Astrocyte (in vitro differentiated cells and primary cell): ENCODE results near the gene DYNC1I1. TPM values are rescaled to one million over a fixed set of nuclear protein-coding genes. Genes with fewer than 3 reads are reported as not detected.

ENCODE experiments used
- DNase-seq: peaks from one replicate; pipeline ENCODE4 v3.0.0-alpha.2; 2010; ENCODE audit warnings: low read depth
- FAIRE-seq: peaks from 2 replicates; lab custom pipeline; 2011; peaks lifted over from hg19 to GRCh38; lab: Jason Lieb, UNC
- H2AFZ ChIP-seq: 2 replicates; pipeline ENCODE4 v1.6.0; 2012; ENCODE audit warnings: low read depth, low read length, inconsistent platforms
- H3K27ac ChIP-seq: 2 replicates; pipeline ENCODE4 v1.5.1; 2011; ENCODE audit warnings: low read depth, low read length, inconsistent platforms
- H3K27me3 ChIP-seq: 2 replicates; pipeline ENCODE4 v1.6.0; 2011; ENCODE audit warnings: low read length, inconsistent platforms; ENCODE audit not compliant: insufficient read depth
- H3K36me3 ChIP-seq: 2 replicates; pipeline ENCODE4 v1.5.1; 2011; ENCODE audit warnings: low read length, inconsistent platforms; ENCODE audit not compliant: insufficient read depth
- H3K4me1 ChIP-seq: 2 replicates; pipeline ENCODE4 v1.5.1; 2011; ENCODE audit warnings: low read length, inconsistent platforms; ENCODE audit not compliant: insufficient read depth
- H3K4me2 ChIP-seq: 2 replicates; pipeline ENCODE4 v1.6.0; 2012; ENCODE audit warnings: low read length, inconsistent platforms
- H3K4me3 ChIP-seq: 2 replicates; pipeline ENCODE4 v1.5.1; 2011; ENCODE audit warnings: low read depth, mild to moderate bottlenecking, low read length, inconsistent platforms; ENCODE audit not compliant: insufficient read depth
- H3K79me2 ChIP-seq: 2 replicates; pipeline ENCODE4 v1.6.0; 2012; ENCODE audit warnings: mild to moderate bottlenecking, low read length, inconsistent platforms; ENCODE audit not compliant: insufficient read depth
- H3K9ac ChIP-seq: 2 replicates; pipeline ENCODE4 v1.6.0; 2012; ENCODE audit warnings: mild to moderate bottlenecking, low read length, inconsistent platforms
- H3K9me3 ChIP-seq: 2 replicates; pipeline ENCODE4 v1.5.1; 2012; ENCODE audit warnings: low read depth, mild to moderate bottlenecking, low read length, inconsistent platforms; ENCODE audit not compliant: insufficient read depth
- H4K20me1 ChIP-seq: 2 replicates; pipeline ENCODE4 v1.6.0; 2012; ENCODE audit warnings: low read length, inconsistent platforms; ENCODE audit not compliant: insufficient read depth
- H3K27ac Mint-ChIP-seq: one replicate; pipeline ENCODE4 v1.8.0; 2021; ENCODE audit warnings: mild to moderate bottlenecking, mixed read lengths; ENCODE audit not compliant: unreplicated experiment
- H3K27me3 Mint-ChIP-seq: one replicate; pipeline ENCODE4 v1.8.0; 2021; ENCODE audit warnings: low read depth, mixed read lengths; ENCODE audit not compliant: unreplicated experiment
- H3K36me3 Mint-ChIP-seq: one replicate; pipeline ENCODE4 v1.8.0; 2021; ENCODE audit warnings: low read depth, mixed read lengths; ENCODE audit not compliant: unreplicated experiment
- H3K4me1 Mint-ChIP-seq: one replicate; pipeline ENCODE4 v1.8.0; 2021; ENCODE audit warnings: low read depth, mixed read lengths; ENCODE audit not compliant: unreplicated experiment
- H3K4me3 Mint-ChIP-seq: one replicate; pipeline ENCODE4 v1.8.0; 2021; ENCODE audit warnings: mild to moderate bottlenecking, moderate library complexity, mixed read lengths; ENCODE audit not compliant: unreplicated experiment
- H3K9me3 Mint-ChIP-seq: one replicate; pipeline ENCODE4 v1.8.0; 2021; ENCODE audit warnings: mild to moderate bottlenecking, mixed read lengths; ENCODE audit not compliant: unreplicated experiment
- EZH2 ChIP-seq: IDR thresholded peaks from 2 replicates; pipeline ENCODE4 v1.6.1; 2012; ENCODE audit warnings: mild to moderate bottlenecking, low read length, inconsistent platforms; ENCODE audit not compliant: insufficient read depth
- total RNA-seq: library from RNA; stranded (reverse); gene quantifications from 2 replicates; pipeline ENCODE4 v1.2.1, GENCODE V29; 2021
- TF ChIP-seq, protein P1 (sequence below): IDR thresholded peaks from 2 replicates; pipeline ENCODE4 v1.5.1; 2011; ENCODE audit warnings: low read depth, mild to moderate bottlenecking, inconsistent platforms, low read length, moderate library complexity; ENCODE audit not compliant: insufficient read depth

Gene DYNC1I1
- total RNA-seq, 1 donor from 2014 or later: 3.2 TPM

DNA sequence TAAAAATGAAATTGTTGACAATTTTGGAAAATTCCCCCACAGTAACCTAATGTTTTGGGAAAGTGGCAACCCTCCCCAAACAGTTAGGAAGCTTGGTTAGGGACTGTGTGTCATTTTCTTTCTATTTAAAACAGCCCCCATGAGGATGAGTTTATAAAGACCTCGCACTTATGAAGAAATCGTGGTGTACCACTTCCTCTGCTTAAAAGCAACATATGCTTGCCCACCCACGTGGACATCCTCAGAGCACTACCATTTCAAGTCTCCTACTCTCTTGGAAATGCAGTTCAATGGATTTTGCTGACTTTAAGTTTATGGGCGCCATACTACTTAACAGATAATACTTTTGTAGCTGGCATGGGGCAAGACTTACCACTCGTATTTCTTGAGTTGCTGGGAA lies 223.8 kb downstream of the DYNC1I1 start:
- DNase-seq (no peak), FAIRE-seq (no peak)
- Histone ChIP-seq H3K27me3 (no peaks in the 10 kb centered on the region), H3K4me3 (no peak overlapping the region), H3K36me3 (no peaks in the 10 kb centered on the region), H3K27ac (no peak overlapping the region), H3K9ac (no peak overlapping the region), H2AFZ (no peak overlapping the region), H4K20me1 (no peaks in the 10 kb centered on the region), H3K4me1 (no peaks in the 10 kb centered on the region), H3K4me2 (no peak overlapping the region), H3K9me3 (no peaks in the 10 kb centered on the region), H3K79me2 (no peaks in the 10 kb centered on the region)
- Mint-ChIP-seq H3K36me3 (no peaks in the 10 kb centered on the region), H3K4me1 (peaks cover 8% of the 10 kb centered on the region), H3K27me3 (no peaks in the 10 kb centered on the region), H3K27ac (no peak overlapping the region), H3K4me3 (no peak overlapping the region), H3K9me3 (peaks cover 2% of the 10 kb centered on the region)
- TF ChIP-seq, protein P1, sequence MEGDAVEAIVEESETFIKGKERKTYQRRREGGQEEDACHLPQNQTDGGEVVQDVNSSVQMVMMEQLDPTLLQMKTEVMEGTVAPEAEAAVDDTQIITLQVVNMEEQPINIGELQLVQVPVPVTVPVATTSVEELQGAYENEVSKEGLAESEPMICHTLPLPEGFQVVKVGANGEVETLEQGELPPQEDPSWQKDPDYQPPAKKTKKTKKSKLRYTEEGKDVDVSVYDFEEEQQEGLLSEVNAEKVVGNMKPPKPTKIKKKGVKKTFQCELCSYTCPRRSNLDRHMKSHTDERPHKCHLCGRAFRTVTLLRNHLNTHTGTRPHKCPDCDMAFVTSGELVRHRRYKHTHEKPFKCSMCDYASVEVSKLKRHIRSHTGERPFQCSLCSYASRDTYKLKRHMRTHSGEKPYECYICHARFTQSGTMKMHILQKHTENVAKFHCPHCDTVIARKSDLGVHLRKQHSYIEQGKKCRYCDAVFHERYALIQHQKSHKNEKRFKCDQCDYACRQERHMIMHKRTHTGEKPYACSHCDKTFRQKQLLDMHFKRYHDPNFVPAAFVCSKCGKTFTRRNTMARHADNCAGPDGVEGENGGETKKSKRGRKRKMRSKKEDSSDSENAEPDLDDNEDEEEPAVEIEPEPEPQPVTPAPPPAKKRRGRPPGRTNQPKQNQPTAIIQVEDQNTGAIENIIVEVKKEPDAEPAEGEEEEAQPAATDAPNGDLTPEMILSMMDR: no peak
- TF ChIP-seq EZH2: no peak

DNA sequence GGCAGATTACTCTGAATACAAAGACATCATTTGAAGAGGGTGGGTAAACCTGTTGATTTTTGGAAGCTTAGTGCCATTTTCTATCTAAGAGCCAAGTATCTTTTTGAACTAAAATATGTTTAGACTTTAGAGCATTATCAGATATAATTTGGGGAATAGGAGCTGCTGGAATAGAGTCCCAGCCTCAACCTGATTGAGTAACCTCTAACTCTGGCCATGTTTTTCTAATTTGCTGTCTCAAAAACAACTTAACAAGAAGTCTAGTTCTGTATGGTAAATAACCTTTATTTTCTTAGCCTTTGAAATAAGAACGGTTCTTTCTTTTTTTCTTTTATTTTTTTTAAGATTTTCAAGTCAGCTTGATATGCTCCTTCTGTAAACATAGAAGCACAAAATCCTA lies 224.5 kb downstream of the DYNC1I1 start:
- Mint-ChIP-seq H3K36me3 (no peaks in the 10 kb centered on the region), H3K27me3 (no peaks in the 10 kb centered on the region), H3K4me3 (no peak overlapping the region), H3K27ac (no peak overlapping the region), H3K9me3 (peaks cover 2% of the 10 kb centered on the region), H3K4me1 (peaks cover 8% of the 10 kb centered on the region)
- Histone ChIP-seq H3K9me3 (no peaks in the 10 kb centered on the region), H3K4me1 (no peaks in the 10 kb centered on the region), H3K79me2 (no peaks in the 10 kb centered on the region), H3K4me3 (no peak overlapping the region), H4K20me1 (no peaks in the 10 kb centered on the region), H3K9ac (no peak overlapping the region), H3K27ac (no peak overlapping the region), H3K36me3 (no peaks in the 10 kb centered on the region), H3K4me2 (no peak overlapping the region), H2AFZ (no peak overlapping the region), H3K27me3 (no peaks in the 10 kb centered on the region)
- DNase-seq (no peak), FAIRE-seq (no peak)
- no peak for TF ChIP-seq EZH2
- TF ChIP-seq, protein P1: no peak

DNA sequence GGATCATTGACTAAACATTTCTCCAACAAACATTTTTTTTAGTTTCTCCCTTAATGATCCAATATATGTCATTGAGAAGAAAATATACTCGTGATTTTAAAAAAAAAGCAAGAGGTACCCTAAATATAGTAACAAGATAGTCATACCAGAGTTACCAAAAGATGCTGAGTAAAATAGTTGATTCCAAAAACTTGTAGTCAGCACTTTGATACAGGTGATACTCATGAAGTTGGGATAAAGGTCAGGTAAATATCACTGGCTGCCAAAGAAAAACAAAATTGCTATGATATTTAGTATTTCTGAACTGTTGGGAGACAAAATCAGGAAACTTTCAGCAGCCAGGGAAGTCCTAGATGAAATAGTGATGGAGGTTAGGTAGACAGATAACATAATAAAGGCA lies 225.3 kb downstream of the DYNC1I1 start:
- no peak for FAIRE-seq
- Histone ChIP-seq H2AFZ (no peak overlapping the region), H3K79me2 (no peaks in the 10 kb centered on the region), H3K4me1 (no peaks in the 10 kb centered on the region), H3K36me3 (no peaks in the 10 kb centered on the region), H3K4me3 (no peak overlapping the region), H4K20me1 (no peaks in the 10 kb centered on the region), H3K27ac (no peak overlapping the region), H3K9ac (no peak overlapping the region), H3K4me2 (no peak overlapping the region), H3K27me3 (no peaks in the 10 kb centered on the region), H3K9me3 (no peaks in the 10 kb centered on the region)
- Mint-ChIP-seq H3K27me3 (no peaks in the 10 kb centered on the region), H3K27ac (no peak overlapping the region), H3K9me3 (peaks cover 2% of the 10 kb centered on the region), H3K36me3 (no peaks in the 10 kb centered on the region), H3K4me3 (no peak overlapping the region), H3K4me1 (peaks cover 8% of the 10 kb centered on the region)
- TF ChIP-seq EZH2: no peak
- TF ChIP-seq, protein P1: no peak
- DNase-seq: no peak
